Mononuclear cell (primary cell): ENCODE results near the gene LRP10. TPM values are rescaled to one million over a fixed set of nuclear protein-coding genes. Genes with fewer than 3 reads are reported as not detected.
A peak's percentile ranks its signal among the peaks of the same experiment; 100 is the strongest.

Source experiments
- H3K27me3 ChIP-seq: 2 replicates; pipeline ENCODE4 v1.6.0; 2011; ENCODE audit warnings: low read length, control low read depth; ENCODE audit not compliant: insufficient read depth
- H3K4me1 ChIP-seq: 2 replicates; pipeline ENCODE4 v1.5.1; 2011; ENCODE audit warnings: mild to moderate bottlenecking, low read length, control low read depth; ENCODE audit not compliant: insufficient read depth
- H3K4me3 ChIP-seq: 2 replicates; pipeline ENCODE4 v1.5.1; 2011; ENCODE audit warnings: mild to moderate bottlenecking, low read length, moderate library complexity
- H3K9me3 ChIP-seq: 2 replicates; pipeline ENCODE4 v1.5.1; 2011; ENCODE audit warnings: low read depth, mild to moderate bottlenecking, control low read depth, low read length
- total RNA-seq: library from RNA; depleted of rRNA; stranded (reverse); fragments of >200 nt; gene quantifications from one replicate; pipeline ENCODE4 v1.2.3, GENCODE V29; 2012

LRP10 gene
- total RNA-seq, 1 donor, result 46.7 TPM

- H3K27me3 ChIP-seq, result no peaks in the 10 kb centered on the region
- H3K4me3 ChIP-seq, result peak overlapping the region; percentile 45
- H3K9me3 ChIP-seq, result no peaks in the 10 kb centered on the region
- H3K4me1 ChIP-seq, result peaks cover 47% of the 10 kb centered on the region
These were observed 15.1 kb downstream of the LRP10 start for GRCh38 chr14:22886500-22887259.

- Histone ChIP-seq H3K27me3 (no peaks in the 10 kb centered on the region), H3K4me1 (peaks cover 44% of the 10 kb centered on the region), H3K4me3 (peak overlapping the region; percentile 45), H3K9me3 (no peaks in the 10 kb centered on the region)
These were observed 15.9 kb downstream of the LRP10 start for GRCh38 chr14:22887260-22887989.

- H3K4me1 ChIP-seq, result peaks cover 39% of the 10 kb centered on the region
- peak overlapping the region; percentile 45 for H3K4me3 ChIP-seq
- no peaks in the 10 kb centered on the region for H3K9me3 ChIP-seq
These were observed 16.4 kb downstream of the LRP10 start for GRCh38 chr14:22887990-22888378.

GRCh38 chr14:22888662-22889061, 17.1 kb downstream of the LRP10 start:
- H3K27me3 ChIP-seq, result no peaks in the 10 kb centered on the region
- H3K4me3 ChIP-seq, result no peak overlapping the region
- H3K4me1 ChIP-seq, result peaks cover 39% of the 10 kb centered on the region
- H3K9me3 ChIP-seq, result no peaks in the 10 kb centered on the region

More at GRCh38 chr14:22887990-22888378, 16.4 kb downstream of the LRP10 start:
- H3K27me3 ChIP-seq, result no peaks in the 10 kb centered on the region

- peaks cover 39% of the 10 kb centered on the region for H3K4me1 ChIP-seq
- no peaks in the 10 kb centered on the region for H3K27me3 ChIP-seq
- no peak overlapping the region for H3K4me3 ChIP-seq
- no peaks in the 10 kb centered on the region for H3K9me3 ChIP-seq
These were observed 18.9 kb downstream of the LRP10 start for GRCh38 chr14:22890416-22890815.

- H3K9me3 ChIP-seq, result no peaks in the 10 kb centered on the region
- peaks cover 23% of the 10 kb centered on the region for H3K4me1 ChIP-seq
- no peak overlapping the region for H3K4me3 ChIP-seq
- H3K27me3 ChIP-seq, result no peaks in the 10 kb centered on the region
These were observed 20.9 kb downstream of the LRP10 start for GRCh38 chr14:22892488-22892887.

- H3K4me1 ChIP-seq, result peaks cover 11% of the 10 kb centered on the region
- no peaks in the 10 kb centered on the region for H3K9me3 ChIP-seq
- no peak overlapping the region for H3K4me3 ChIP-seq
- H3K27me3 ChIP-seq, result no peaks in the 10 kb centered on the region
These were observed 22.2 kb downstream of the LRP10 start for GRCh38 chr14:22893706-22894105.

- H3K27me3 ChIP-seq, result no peaks in the 10 kb centered on the region
- no peak overlapping the region for H3K4me3 ChIP-seq
- H3K4me1 ChIP-seq, result peaks cover 5% of the 10 kb centered on the region
- no peaks in the 10 kb centered on the region for H3K9me3 ChIP-seq
These were observed 23.9 kb downstream of the LRP10 start for GRCh38 chr14:22895402-22895801.

GRCh38 chr14:22896356-22896755, 24.8 kb downstream of the LRP10 start:
- Histone ChIP-seq H3K4me1 (peaks cover 5% of the 10 kb centered on the region), H3K9me3 (no peaks in the 10 kb centered on the region), H3K4me3 (no peak overlapping the region), H3K27me3 (no peaks in the 10 kb centered on the region)

- H3K27me3 ChIP-seq, result no peaks in the 10 kb centered on the region
- H3K9me3 ChIP-seq, result no peaks in the 10 kb centered on the region
- no peak overlapping the region for H3K4me3 ChIP-seq
- peaks cover 5% of the 10 kb centered on the region for H3K4me1 ChIP-seq
These were observed 25.2 kb downstream of the LRP10 start for GRCh38 chr14:22896760-22897159.

- H3K9me3 ChIP-seq, result no peaks in the 10 kb centered on the region
- H3K27me3 ChIP-seq, result no peaks in the 10 kb centered on the region
- H3K4me1 ChIP-seq, result peaks cover 5% of the 10 kb centered on the region
These were observed 25.8 kb downstream of the LRP10 start for GRCh38 chr14:22897357-22897756.

GRCh38 chr14:22898302-22899090, 27.0 kb downstream of the LRP10 start:
- H3K9me3 ChIP-seq, result no peaks in the 10 kb centered on the region
- H3K4me1 ChIP-seq, result peaks cover 5% of the 10 kb centered on the region
- H3K4me3 ChIP-seq, result no peak overlapping the region
- H3K27me3 ChIP-seq, result no peaks in the 10 kb centered on the region

More at GRCh38 chr14:22897357-22897756, 25.8 kb downstream of the LRP10 start:
- H3K4me3 ChIP-seq, result no peak overlapping the region

GRCh38 chr14:22900081-22900799, 28.7 kb downstream of the LRP10 start:
- Histone ChIP-seq H3K9me3 (no peaks in the 10 kb centered on the region), H3K4me3 (no peak overlapping the region), H3K27me3 (no peaks in the 10 kb centered on the region)

GRCh38 chr14:22901799-22902198, 30.3 kb downstream of the LRP10 start:
- Histone ChIP-seq H3K27me3 (no peaks in the 10 kb centered on the region), H3K9me3 (no peaks in the 10 kb centered on the region)

More at GRCh38 chr14:22900081-22900799, 28.7 kb downstream of the LRP10 start:
- H3K4me1 ChIP-seq, result peaks cover 5% of the 10 kb centered on the region

More at GRCh38 chr14:22901799-22902198, 30.3 kb downstream of the LRP10 start:
- H3K4me1 ChIP-seq, result peaks cover 5% of the 10 kb centered on the region
- H3K4me3 ChIP-seq, result no peak overlapping the region
